Tibial nerve (tissue), 4 donors: Measurements from ENCODE around the gene CMSS1. TPM values are rescaled to one million over a fixed set of nuclear protein-coding genes. Genes with fewer than 3 reads are reported as not detected.

ENCODE experiments used
- DNase-seq, 2 donors: peaks; one replicate each; pipeline ENCODE4 v3.0.0-alpha.2; 2019; ENCODE audit warnings: low spot score in 2 of 2
- H3K27ac ChIP-seq, 4 donors: fragments of 200-600 bp; sonication (generic) in 3 of 4; one replicate each; pipeline ENCODE4 v1.5.1; 2017 to 2019; ENCODE audit warnings: mild to moderate bottlenecking in 1 of 4
- H3K27me3 ChIP-seq, 2 donors: fragments of 200-600 bp; sonication (generic) in 1 of 2; one replicate each; pipeline versions ENCODE4 v1.5.1 to v1.6.0; 2017 to 2019
- H3K36me3 ChIP-seq, 3 donors: fragments of 200-600 bp; sonication (generic); one replicate each; pipeline ENCODE4 v1.5.1; 2018 to 2019
- H3K4me1 ChIP-seq, 4 donors: fragments of 200-600 bp; sonication (generic) in 3 of 4; one replicate each; pipeline ENCODE4 v1.5.1; 2017 to 2019
- H3K4me3 ChIP-seq, 4 donors: fragments of 200-600 bp; sonication (generic) in 3 of 4; one replicate each; pipeline ENCODE4 v1.5.1; 2017 to 2019; ENCODE audit warnings: mild to moderate bottlenecking in 1 of 4, moderate library complexity in 1 of 4
- H3K9me3 ChIP-seq, 4 donors: fragments of 200-600 bp; sonication (generic) in 3 of 4; one replicate each; pipeline ENCODE4 v1.5.1; 2017 to 2019
- EP300 ChIP-seq, 2 donors: sonication (generic); formaldehyde crosslinking; IDR thresholded peaks; one replicate each; pipeline ENCODE4 v1.6.1; 2017; ENCODE audit warnings: antibody characterized with exemption in 2 of 2, mild to moderate bottlenecking in 1 of 2
- POLR2A ChIP-seq, 2 donors: fragments of 450-650 bp; IDR thresholded peaks; one replicate each; pipeline ENCODE4 v1.6.1; 2017; ENCODE audit warnings: antibody characterized with exemption in 2 of 2, mild to moderate bottlenecking in 2 of 2, moderate library complexity in 2 of 2
- WGBS, 2 donors: methylation state at CpG; one replicate each; pipeline ENCODE4 v1.1.5; 2018; 5-methylcytosine and 5-hydroxymethylcytosine counted together
- total RNA-seq, 4 donors: library from RNA; depleted of rRNA; stranded (reverse); fragments of >200 nt; gene quantifications; one replicate each; pipeline ENCODE4 v1.1.0, GENCODE V29; 2016
- TF ChIP-seq, protein P1 (sequence below), 5 experiments: fragments of 200-600 bp in 3 of 5; fragments of 450-650 bp in 2 of 5; sonication (generic) in 3 of 5; IDR thresholded peaks; one replicate each; pipeline ENCODE4 v1.5.1; 2016 to 2019; ENCODE audit warnings: antibody characterized with exemption in 5 of 5, mild to moderate bottlenecking in 3 of 5, moderate library complexity in 2 of 5

The CMSS1 gene
- total RNA-seq, 4 donors from 2014 or later: 5.5 to 29.1 (median 15.7) TPM

DNA sequence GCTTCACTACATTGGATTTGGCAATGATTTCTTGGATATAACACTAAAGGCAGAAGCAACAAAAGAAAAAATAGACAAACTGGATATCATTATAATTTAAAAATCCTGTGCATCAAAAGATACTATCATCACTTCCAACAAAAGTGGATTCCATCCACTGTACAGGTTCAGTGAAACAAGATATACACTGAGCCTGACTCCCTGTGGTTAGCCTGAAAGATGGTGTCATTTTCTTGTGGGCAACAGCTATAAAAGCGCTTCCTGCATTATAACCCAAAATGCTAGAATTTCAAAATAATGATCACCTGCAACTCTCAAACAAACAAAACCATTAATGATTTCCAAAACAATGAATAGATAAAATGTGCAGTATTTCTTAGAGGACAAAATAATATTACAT lies 403.5 kb downstream of the CMSS1 start:
- 90 to 100% methylated on average over 1 of the region's 1 CpG for WGBS, 2 donors
- H3K9me3 ChIP-seq: peaks cover 0 to 20% (median 3%) of the 10 kb centered on the region in 4 donors

DNA sequence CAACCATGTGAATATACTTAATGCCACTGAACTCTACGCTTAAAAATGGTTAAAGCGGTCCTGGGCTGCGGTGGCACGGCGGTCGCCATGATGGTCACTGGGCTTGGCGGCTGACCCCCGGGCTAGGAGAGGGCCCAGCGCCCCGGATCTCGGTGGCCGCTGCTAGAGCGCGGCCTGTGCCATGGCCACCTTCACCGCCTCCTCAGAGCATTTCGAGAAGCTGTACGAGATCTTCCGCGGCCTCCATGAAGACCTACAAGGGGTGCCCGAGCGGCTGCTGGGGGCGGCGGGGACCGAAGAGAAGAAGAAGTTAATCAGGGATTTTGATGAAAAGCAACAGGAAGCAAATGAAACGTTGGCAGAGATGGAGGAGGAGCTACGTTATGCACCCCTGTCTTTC lies 407.5 kb downstream of the CMSS1 start:
- no peak for DNase-seq
- Histone ChIP-seq H3K4me1 (no peaks in the 10 kb centered on the region), H3K9me3 (peaks cover 0 to 9% (median 0%) of the 10 kb centered on the region in 4 donors), H3K27ac (no peak overlapping the region), H3K27me3 (no peaks in the 10 kb centered on the region), H3K4me3 (no peak overlapping the region), H3K36me3 (no peaks in the 10 kb centered on the region)
- WGBS, 2 donors: 93 to 94% methylated on average over 26 of the region's 26 CpGs
- TF ChIP-seq EP300 (IDR thresholded peaks at IDR 0.05): no peak
- TF ChIP-seq, protein P1, sequence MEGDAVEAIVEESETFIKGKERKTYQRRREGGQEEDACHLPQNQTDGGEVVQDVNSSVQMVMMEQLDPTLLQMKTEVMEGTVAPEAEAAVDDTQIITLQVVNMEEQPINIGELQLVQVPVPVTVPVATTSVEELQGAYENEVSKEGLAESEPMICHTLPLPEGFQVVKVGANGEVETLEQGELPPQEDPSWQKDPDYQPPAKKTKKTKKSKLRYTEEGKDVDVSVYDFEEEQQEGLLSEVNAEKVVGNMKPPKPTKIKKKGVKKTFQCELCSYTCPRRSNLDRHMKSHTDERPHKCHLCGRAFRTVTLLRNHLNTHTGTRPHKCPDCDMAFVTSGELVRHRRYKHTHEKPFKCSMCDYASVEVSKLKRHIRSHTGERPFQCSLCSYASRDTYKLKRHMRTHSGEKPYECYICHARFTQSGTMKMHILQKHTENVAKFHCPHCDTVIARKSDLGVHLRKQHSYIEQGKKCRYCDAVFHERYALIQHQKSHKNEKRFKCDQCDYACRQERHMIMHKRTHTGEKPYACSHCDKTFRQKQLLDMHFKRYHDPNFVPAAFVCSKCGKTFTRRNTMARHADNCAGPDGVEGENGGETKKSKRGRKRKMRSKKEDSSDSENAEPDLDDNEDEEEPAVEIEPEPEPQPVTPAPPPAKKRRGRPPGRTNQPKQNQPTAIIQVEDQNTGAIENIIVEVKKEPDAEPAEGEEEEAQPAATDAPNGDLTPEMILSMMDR (IDR thresholded peaks at IDR 0.05): no peak
- TF ChIP-seq POLR2A (IDR thresholded peaks at IDR 0.05): no peak

More for the DNA sequence above, 403.5 kb downstream of the CMSS1 start:
- H3K27ac ChIP-seq: no peak overlapping the region
- H3K4me3 ChIP-seq: no peak overlapping the region
- no peaks in the 10 kb centered on the region for H3K4me1 ChIP-seq
- DNase-seq: no peak
- H3K27me3 ChIP-seq: no peaks in the 10 kb centered on the region
- TF ChIP-seq EP300 (IDR thresholded peaks at IDR 0.05): no peak
- no peak for TF ChIP-seq POLR2A (IDR thresholded peaks at IDR 0.05)
- TF ChIP-seq, protein P1 (IDR thresholded peaks at IDR 0.05): no peak
- H3K36me3 ChIP-seq: no peaks in the 10 kb centered on the region

DNA sequence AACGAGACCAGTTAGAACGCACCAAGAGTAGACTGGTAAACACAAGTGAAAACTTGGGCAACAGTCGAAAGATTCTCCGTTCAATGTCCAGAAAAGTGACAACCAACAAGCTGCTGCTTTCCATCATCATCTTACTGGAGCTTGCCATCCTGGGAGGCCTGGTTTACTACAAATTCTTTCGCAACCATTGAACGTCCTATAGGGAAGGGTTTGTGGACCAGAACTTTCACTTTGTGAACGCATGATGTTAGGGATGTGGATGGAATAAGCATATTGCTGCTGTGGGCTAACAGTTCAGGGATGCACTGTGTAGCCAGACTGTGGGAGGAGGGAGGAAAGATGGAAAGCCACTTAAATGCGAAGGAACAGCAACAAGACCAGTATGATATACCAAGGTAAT lies 408.2 kb downstream of the CMSS1 start:
- Histone ChIP-seq H3K36me3 (no peaks in the 10 kb centered on the region), H3K27me3 (no peaks in the 10 kb centered on the region), H3K4me1 (no peaks in the 10 kb centered on the region), H3K27ac (no peak overlapping the region), H3K4me3 (no peak overlapping the region), H3K9me3 (peaks cover 0 to 7% (median 0%) of the 10 kb centered on the region in 4 donors)
- TF ChIP-seq, protein P1 (IDR thresholded peaks at IDR 0.05): no peak
- TF ChIP-seq POLR2A (IDR thresholded peaks at IDR 0.05): no peak
- no peak for TF ChIP-seq EP300 (IDR thresholded peaks at IDR 0.05)
- DNase-seq: no peak
- 93 to 94% methylated on average over 8 of the region's 8 CpGs for WGBS, 2 donors

DNA sequence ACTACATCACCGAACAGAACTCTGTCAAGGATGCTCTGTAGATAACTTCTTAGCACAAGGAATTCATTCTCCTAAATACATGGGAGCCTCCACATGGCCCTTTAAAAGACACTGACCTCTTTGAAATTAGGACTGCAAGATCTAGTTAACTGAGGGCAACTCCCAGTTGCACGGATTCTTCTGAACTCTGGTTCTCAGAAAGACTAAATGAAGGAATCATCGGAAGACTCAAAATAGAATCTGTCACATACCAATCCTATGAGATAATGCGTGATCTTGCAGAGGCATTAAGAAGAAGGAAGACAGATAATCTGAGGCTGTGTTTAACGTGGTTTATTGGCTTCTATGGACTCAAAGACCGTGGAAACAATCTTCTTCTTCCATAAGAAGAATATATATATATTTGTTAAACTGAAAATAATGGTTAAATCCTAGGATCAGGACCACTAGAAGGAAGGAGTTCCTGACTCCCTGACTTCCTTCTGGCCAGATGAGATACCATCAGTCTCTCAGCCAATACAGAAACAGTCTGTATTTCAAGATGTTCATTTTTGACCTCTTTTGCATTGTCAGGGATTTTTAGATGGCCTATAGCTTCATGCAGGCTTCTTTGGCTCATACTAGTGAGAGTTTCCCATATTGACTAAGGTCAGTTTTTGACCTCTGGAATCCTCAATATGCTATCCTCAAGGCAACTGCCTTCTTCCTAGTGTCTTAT lies 409.2 kb downstream of the CMSS1 start:
- Histone ChIP-seq H3K36me3 (no peaks in the 10 kb centered on the region), H3K4me3 (no peak overlapping the region), H3K4me1 (no peaks in the 10 kb centered on the region), H3K27ac (no peak overlapping the region), H3K27me3 (no peaks in the 10 kb centered on the region), H3K9me3 (peaks cover 0 to 3% (median 0%) of the 10 kb centered on the region in 4 donors)
- 31 to 36% methylated on average over 6 of the region's 6 CpGs for WGBS, 2 donors
- TF ChIP-seq POLR2A (IDR thresholded peaks at IDR 0.05): no peak
- no peak for TF ChIP-seq EP300 (IDR thresholded peaks at IDR 0.05)
- TF ChIP-seq, protein P1 (IDR thresholded peaks at IDR 0.05): no peak
- DNase-seq: no peak

DNA sequence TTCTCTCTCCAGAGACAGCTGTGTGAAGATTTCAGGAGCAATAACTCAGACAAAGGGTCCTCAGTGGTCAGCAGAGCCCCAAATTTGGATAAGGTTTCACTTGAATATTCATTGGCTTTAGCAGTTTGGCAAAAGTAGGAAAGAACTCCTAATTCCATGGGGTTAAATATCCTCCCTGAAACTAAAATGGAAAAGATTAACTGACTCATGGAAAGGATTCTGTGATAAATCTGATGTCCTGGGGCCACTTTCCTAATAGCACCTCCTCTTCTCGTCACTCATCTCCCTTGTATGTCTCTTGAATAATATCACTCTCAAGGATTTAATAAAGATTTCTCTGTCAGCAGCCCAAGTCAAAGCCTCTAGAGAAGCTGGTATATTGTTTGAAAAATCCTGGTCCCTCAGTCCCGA lies 409.9 kb downstream of the CMSS1 start:
- Histone ChIP-seq H3K27me3 (no peaks in the 10 kb centered on the region), H3K4me1 (no peaks in the 10 kb centered on the region), H3K36me3 (no peaks in the 10 kb centered on the region), H3K27ac (no peak overlapping the region), H3K4me3 (no peak overlapping the region), H3K9me3 (peaks cover 0 to 3% (median 0%) of the 10 kb centered on the region in 4 donors)
- WGBS, 2 donors: 52 to 55% methylated on average over 2 of the region's 2 CpGs
- no peak for DNase-seq
- TF ChIP-seq POLR2A (IDR thresholded peaks at IDR 0.05) (no peak), EP300 (IDR thresholded peaks at IDR 0.05) (no peak)
- TF ChIP-seq, protein P1 (IDR thresholded peaks at IDR 0.05): no peak
